ENCODE results near the gene SLC35B1. TPM values are rescaled to one million over a fixed set of nuclear protein-coding genes. Genes with fewer than 3 reads are reported as not detected.

The SLC35B1 gene
- total RNA-seq, 1 experiment from 2014 or later: 84.6 TPM

DNA sequence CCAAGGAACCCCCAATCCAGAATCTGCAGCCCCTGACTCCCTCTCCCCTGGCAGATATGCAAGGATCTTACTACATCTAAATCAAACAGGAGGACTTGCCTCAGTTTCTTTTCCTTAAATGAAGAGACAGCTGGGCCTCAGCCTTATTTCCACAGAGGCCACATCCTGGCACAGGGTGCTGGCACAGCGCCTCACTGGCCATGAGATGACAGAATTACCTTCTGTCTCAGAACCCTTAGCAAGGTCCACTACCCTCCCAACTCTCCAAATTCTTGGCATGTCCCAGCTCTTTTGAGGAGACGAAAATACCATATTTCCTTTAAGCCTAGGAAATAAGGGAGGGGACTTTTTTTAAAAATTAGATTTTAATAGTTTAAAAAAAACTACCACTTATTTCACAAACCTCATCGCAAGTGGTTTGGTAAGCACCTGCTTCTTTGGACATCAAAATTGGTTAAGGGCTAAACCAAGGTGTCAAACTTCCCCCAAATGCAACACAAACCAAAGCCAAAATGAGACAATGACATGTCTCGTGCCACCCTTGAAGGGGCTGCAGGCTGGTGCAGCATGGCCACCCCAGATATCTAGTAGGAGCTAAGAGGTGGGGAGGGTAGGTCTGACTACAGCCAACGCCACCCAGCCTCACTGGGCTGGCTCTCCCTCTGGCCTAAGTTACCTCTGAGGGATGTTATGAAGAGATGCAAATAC lies 30.8 kb upstream of the SLC35B1 start:
- Histone ChIP-seq H3K9me3 (ENCODE audit: control insufficient read depth, insufficient read depth, low read depth, low read length) (no peaks in the 10 kb centered on the region), H3K36me3 (ENCODE audit: control insufficient read depth, insufficient read depth, low read length) (no peaks in the 10 kb centered on the region), H3K4me1 (ENCODE audit: control insufficient read depth, insufficient read depth, low read length) (no peaks in the 10 kb centered on the region), H3K27me3 (ENCODE audit: control insufficient read depth, insufficient read depth, low read length) (peaks cover 4% of the 10 kb centered on the region; the same call in 1 of the 2 replicates), H3K4me3 (ENCODE audit: low read depth in 2 of 2, low read length in 2 of 2) (no peak overlapping the region), H3K27ac (ENCODE audit: low read length) (no peak overlapping the region)
- no TSS peak for BruUV-seq (replicated peaks)
- ChIA-PET POLR2A (no interaction called here), CTCF (no interaction called here)
- TF ChIP-seq, protein P1, sequence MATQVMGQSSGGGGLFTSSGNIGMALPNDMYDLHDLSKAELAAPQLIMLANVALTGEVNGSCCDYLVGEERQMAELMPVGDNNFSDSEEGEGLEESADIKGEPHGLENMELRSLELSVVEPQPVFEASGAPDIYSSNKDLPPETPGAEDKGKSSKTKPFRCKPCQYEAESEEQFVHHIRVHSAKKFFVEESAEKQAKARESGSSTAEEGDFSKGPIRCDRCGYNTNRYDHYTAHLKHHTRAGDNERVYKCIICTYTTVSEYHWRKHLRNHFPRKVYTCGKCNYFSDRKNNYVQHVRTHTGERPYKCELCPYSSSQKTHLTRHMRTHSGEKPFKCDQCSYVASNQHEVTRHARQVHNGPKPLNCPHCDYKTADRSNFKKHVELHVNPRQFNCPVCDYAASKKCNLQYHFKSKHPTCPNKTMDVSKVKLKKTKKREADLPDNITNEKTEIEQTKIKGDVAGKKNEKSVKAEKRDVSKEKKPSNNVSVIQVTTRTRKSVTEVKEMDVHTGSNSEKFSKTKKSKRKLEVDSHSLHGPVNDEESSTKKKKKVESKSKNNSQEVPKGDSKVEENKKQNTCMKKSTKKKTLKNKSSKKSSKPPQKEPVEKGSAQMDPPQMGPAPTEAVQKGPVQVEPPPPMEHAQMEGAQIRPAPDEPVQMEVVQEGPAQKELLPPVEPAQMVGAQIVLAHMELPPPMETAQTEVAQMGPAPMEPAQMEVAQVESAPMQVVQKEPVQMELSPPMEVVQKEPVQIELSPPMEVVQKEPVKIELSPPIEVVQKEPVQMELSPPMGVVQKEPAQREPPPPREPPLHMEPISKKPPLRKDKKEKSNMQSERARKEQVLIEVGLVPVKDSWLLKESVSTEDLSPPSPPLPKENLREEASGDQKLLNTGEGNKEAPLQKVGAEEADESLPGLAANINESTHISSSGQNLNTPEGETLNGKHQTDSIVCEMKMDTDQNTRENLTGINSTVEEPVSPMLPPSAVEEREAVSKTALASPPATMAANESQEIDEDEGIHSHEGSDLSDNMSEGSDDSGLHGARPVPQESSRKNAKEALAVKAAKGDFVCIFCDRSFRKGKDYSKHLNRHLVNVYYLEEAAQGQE (IDR thresholded peaks at IDR 0.05; ENCODE audit: insufficient read depth in 1 of 2, low read depth in 2 of 2, low read length in 1 of 2): no peak
- TF ChIP-seq SIN3A (IDR thresholded peaks at IDR 0.05; ENCODE audit: borderline replicate concordance, insufficient read depth, low read depth, low read length): no peak
- no peak for TF ChIP-seq TCF7L2 (IDR thresholded peaks at IDR 0.05; ENCODE audit: low read depth, low read length)
- TF ChIP-seq, protein P2, sequence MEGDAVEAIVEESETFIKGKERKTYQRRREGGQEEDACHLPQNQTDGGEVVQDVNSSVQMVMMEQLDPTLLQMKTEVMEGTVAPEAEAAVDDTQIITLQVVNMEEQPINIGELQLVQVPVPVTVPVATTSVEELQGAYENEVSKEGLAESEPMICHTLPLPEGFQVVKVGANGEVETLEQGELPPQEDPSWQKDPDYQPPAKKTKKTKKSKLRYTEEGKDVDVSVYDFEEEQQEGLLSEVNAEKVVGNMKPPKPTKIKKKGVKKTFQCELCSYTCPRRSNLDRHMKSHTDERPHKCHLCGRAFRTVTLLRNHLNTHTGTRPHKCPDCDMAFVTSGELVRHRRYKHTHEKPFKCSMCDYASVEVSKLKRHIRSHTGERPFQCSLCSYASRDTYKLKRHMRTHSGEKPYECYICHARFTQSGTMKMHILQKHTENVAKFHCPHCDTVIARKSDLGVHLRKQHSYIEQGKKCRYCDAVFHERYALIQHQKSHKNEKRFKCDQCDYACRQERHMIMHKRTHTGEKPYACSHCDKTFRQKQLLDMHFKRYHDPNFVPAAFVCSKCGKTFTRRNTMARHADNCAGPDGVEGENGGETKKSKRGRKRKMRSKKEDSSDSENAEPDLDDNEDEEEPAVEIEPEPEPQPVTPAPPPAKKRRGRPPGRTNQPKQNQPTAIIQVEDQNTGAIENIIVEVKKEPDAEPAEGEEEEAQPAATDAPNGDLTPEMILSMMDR (IDR thresholded peaks at IDR 0.05): no peak
- no peak for TF ChIP-seq POLR2AphosphoS5 (IDR thresholded peaks at IDR 0.05; ENCODE audit: low read depth, low read length)
- intact Hi-C loops (cut with micrococcal nuclease; ENCODE audit: unreplicated experiment): no loop called here
- DNase-seq (ENCODE audit: low read depth, low spot score): no peak
- no peak for ATAC-seq
- in situ Hi-C loops (cut with HindIII; ENCODE audit: low pct_unique_long_range_greater_than_20kb, low sequenced_read_pairs): no loop called here

DNA sequence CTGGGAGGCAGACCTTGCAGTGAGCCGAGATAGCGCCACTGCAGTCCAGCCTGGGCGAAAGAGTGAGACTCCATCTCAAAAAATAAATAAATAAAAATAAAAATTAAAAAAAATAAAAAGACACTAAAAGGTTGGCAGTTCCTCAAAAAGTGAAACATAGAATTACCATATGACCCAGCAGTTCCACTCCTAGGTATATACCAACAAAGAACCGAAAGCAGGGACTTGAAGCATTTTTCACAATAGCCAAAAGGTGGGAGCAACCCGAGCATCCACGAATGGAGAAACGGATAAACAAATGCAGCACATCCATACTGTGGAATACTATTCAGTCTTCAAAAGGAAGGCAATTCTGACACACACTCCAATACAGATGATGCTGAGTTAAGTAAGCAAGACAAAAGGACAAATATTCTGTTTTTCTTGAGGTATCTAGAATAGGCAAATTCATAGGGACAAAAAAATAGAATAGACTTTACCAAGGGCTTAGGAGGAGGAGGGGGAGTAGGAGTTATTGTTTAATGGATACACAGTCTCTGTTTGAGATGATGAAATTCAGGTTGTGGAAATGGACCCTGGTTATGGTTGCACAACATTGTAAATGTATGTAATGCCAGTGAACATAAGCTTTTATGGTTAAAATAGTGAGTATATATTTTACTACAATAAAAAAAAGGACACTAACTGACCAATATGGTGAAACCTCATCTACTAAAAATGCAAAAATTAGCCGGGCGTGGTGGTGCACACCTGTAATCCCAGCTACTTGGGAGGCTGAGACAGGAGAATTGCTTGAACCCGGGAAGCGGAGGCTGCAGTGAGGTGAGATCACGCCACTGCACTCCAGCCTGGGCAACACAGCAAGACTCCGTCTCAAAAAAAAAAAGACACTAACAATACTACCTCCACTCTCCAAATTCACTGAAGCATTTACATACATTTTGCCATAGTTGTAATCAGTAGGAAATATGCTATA lies 27.0 kb upstream of the SLC35B1 start:
- DNase-seq (ENCODE audit: low read depth, low spot score) (no peak), ATAC-seq (no peak)
- in situ Hi-C loops (cut with HindIII; ENCODE audit: low pct_unique_long_range_greater_than_20kb, low sequenced_read_pairs): no loop called here
- Histone ChIP-seq H3K36me3 (ENCODE audit: control insufficient read depth, insufficient read depth, low read length) (no peaks in the 10 kb centered on the region), H3K27me3 (ENCODE audit: control insufficient read depth, insufficient read depth, low read length) (no peaks in the 10 kb centered on the region), H3K9me3 (ENCODE audit: control insufficient read depth, insufficient read depth, low read depth, low read length) (no peaks in the 10 kb centered on the region), H3K4me1 (ENCODE audit: control insufficient read depth, insufficient read depth, low read length) (no peaks in the 10 kb centered on the region; the same call in 1 of the 2 replicates), H3K4me3 (ENCODE audit: low read depth in 2 of 2, low read length in 2 of 2) (no peak overlapping the region), H3K27ac (ENCODE audit: low read length) (no peak overlapping the region)
- ChIA-PET POLR2A (interaction anchor here (0.6 kb wide), 3 partner anchors 20 to 439 kb away, joined by 3 to 7 read pairs (median 4); no protein-coding TSS in a partner anchor), CTCF (no interaction called here)
- BruUV-seq (replicated peaks): no TSS peak
- intact Hi-C loops (cut with micrococcal nuclease; ENCODE audit: unreplicated experiment): no loop called here
- TF ChIP-seq POLR2AphosphoS5 (IDR thresholded peaks at IDR 0.05; ENCODE audit: low read depth, low read length) (no peak), SIN3A (IDR thresholded peaks at IDR 0.05; ENCODE audit: borderline replicate concordance, insufficient read depth, low read depth, low read length) (no peak), TCF7L2 (IDR thresholded peaks at IDR 0.05; ENCODE audit: low read depth, low read length) (no peak)
- TF ChIP-seq, protein P2 (IDR thresholded peaks at IDR 0.05): no peak
- TF ChIP-seq, protein P1 (IDR thresholded peaks at IDR 0.05; ENCODE audit: insufficient read depth in 1 of 2, low read depth in 2 of 2, low read length in 1 of 2): no peak

Data from Panc1 (cell line).